ENCODE results near the gene RUFY2.
A peak's percentile ranks its signal among the peaks of the same experiment; 100 is the strongest.
"Not testable (repeated sequence)": the region's sequence is repeated elsewhere in the genome, so short reads cannot be mapped to it uniquely, and the experiment has no call there.

Gene RUFY2

DNA sequence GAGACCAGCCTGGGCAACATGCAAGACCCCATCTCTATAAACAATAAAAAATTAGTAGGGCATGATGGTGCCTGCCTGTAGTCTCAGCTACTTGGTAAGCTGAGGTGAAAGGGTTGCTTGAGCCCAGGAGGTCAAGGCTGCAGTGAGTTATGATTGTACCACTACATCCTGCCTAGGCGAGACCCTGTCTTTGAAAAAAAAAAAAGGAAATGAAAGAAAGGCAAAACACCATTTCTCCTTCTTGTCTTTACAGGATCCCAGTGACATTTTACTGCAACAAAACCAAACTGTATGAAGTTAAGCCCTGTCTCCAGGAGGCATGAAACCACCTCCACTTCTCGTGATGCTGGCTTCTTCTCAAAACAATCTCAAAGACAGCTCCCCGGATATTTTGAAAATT is 44.5 kb downstream of the RUFY2 start:
- FAIRE-seq, result no peak

DNA sequence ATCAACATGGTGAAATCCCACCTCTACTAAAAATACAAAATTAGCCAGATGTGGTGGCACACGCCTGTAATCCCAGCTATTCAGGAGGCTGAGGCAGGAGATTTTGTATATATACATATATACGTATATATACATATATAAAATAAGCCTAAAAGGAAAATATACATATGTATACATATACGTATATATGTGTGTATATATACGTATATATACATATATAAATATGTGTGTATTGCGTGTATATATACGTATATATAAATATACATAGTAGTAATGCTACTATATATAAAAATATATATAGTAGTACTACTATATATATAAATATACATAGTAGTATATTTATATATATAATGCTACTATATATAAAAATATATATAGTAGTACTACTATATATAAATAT is 47.9 kb downstream of the RUFY2 start:
- FAIRE-seq, result no peak

DNA sequence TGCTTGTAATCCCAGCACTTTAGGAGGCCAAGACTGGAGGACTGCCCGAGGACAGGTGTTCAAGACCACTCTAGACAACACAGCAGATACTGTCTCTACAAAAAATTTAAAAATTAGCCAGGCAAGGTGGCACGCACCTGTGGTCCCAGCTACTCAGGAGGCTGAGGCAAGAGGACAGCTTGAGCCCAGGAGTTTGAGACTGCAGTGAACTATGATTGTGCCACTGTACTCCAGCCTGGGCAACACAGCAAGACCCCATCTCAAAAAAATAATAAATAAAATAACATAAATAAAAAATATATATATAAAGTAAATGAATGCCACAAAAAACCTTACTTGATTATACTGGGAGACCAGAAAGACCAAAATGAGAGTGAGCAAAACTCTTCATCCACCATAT is 53.5 kb downstream of the RUFY2 start:
- no peak for FAIRE-seq

DNA sequence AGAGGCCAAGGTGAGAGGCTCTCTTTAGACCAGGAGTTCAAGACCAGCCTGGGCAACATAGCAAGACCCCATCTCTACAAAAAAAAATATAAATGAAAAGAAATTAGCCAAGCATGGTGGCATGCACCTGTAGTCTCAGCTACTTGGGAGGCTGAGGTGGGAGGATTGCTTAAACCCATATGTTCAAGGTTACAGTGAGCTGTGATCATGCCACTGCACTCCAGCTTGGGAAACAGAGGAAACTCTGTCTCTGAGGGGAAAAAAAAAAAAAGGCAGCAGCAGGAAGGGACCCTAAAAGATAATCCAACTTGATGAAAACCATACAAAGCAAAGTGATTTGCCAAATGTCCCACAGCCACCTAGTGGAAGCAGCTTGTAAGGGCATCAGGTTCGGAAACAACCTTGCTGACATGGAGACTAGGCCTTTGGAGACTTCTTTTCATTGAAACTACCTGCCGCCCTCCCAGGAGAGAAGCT is 58.8 kb downstream of the RUFY2 start:
- no peak for FAIRE-seq

DNA sequence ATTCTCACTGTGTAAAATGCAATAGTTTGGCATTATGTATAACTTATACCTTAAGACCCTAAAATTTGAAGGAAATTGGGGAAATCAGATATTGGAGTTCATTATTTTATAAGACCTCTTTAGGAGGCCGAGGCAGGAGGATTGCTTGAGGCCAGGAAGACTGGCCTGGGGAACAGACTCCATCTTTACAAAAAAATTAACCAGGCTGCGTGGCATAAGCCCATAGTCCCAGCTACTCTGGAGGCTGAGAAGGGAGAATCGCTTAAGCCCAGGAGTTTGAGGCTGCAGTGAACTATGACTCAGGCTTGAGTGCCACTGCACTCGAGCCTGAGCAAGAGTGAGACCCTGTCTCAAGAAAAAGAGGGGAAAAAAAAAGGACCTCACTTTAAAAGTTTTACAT is 60.3 kb downstream of the RUFY2 start:
- FAIRE-seq, result no peak

DNA sequence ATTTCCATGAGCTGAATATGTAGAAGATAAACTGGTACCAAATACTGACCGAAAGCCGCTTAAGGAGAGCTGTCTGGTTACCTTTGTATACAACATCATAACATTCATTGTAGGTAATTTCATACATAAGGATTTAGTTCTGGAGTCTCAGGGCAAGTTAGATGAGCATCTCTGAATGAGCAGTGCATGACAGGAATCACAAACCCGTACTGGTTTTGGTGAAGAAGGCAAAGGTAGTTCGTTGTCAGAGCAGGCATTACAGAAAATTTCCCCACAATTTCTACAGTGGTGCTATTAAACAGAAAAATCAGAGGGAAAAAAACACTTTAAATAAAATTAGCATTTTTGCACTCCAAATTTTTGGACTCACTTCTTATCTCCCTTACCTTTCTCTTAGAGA is 61.5 kb downstream of the RUFY2 start:
- FAIRE-seq, result no peak

DNA sequence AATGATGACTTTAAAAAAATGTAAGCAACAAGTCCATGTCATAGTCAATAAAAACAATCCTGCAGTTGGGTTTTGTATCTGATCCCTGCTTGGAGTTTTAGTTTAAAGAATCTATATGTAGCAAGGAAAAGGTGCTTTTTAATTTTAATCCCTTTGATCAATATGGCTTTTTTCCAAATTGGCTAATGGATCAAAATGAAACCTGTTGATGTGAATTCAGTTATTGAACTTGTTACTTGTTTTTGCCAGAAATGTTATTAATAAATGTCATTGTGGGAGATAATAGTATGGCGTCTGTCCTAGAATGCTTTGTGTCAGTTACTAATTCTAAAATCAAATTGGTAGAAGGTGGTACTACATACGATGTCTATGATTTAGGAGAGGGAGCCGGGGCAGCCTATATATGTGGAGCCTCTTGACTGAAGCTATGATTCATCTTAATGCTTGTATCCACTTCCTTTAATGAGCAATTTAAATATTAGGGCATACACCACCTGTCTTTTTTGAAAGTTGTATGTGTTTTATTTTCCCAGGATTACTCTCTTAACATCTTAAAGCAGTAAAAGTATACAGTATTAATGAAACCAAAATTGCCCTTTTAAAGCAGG is 64.1 kb downstream of the RUFY2 start:
- FAIRE-seq, result no peak

DNA sequence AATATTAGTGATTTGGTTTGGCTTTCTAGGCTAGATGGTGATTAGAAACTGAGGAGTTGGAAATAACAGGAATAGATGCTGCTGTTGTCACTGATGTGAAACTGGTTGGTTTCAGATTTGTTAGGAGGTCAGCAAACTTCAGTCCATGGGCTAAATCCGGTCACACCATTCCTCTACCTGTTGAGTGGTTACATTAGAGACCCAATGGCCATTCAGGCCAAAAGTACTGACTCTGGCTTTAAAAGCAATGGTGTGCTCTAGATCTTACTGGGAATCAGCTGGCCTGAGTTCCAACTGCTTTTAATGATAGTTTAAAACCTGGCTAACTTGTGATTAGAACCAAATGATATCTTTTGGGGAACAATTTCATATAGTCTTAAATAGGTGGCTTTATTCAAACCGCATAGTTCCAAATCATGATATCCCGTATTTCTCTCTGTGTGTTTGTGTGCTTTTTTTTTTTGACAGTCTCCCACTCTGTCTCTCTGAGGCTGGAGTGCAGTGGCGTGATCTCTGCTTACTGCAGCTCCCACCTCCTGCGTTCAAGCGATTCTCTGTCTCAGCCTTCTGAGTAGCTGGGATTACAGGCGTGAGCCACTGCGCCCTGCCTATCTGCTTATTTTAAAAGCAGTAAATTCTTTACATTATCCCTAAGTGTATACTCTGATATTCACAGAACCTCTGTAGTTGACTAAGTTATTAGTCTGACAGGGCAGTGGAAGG is 66.6 kb downstream of the RUFY2 start:
- no peak for FAIRE-seq

DNA sequence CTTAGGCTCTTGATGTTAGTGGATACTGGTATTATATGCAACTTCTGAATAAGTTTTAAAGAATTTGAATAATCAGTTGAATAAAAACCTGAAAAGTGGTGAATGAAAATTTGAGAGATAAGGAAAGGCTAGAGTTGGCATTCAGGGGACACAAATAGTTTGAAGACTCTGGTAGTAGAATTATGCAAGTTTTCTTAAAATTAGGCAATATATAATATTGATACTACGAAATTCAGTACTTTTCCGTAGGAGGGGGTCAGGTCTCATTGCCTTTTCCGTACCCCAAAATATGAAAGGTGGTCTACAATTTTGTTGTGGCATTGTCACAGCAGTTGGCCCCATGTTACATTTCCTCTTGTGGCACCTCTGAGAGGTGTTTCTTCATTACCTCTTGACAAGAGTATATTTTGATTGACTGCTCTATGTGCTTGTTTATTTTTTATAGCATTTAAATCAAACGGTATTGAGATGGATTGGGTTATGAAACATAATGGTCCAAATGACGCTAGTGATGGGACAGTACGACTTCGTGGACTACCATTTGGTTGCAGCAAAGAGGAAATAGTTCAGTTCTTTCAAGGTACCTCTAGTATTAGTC is 70.2 kb downstream of the RUFY2 start:
- FAIRE-seq, result peak; percentile 5

DNA sequence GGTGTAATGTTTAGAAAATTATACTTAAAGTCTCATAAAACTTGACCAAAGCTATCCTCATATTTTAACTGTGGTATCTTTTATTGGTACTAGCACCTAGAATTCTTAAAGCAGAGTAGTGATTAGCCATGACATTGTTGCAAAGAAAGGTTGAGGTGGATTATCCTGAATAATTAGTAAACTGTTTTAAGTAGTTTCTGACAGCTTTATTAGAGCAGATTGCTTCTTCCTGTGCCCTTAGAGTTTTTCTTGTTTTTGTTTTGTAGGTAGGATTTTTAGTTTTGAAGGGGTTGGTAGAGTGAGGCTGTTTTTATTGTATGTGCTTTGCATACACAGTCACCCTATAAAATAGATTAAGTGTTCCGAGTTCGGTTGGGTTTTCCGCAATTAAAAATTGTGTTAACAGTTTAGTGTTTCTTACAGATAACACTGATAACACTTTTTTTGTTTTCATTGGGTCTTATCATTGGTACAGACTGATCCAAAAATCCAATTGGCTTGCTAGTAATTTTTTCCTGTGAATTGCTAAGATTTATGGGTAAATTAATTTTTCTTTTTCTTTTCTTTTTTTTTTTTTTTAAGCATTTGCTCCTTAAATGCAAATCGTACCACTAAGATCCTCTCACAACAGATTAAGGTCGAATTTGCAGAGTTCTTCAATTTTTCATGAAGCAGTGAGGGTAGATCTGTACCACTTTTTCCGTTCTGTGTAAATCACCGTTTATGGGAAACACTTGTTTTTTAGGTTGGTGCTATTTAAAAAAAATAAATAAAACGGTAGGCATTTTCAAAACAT is 72.2 kb downstream of the RUFY2 start:
- FAIRE-seq, result no peak

DNA sequence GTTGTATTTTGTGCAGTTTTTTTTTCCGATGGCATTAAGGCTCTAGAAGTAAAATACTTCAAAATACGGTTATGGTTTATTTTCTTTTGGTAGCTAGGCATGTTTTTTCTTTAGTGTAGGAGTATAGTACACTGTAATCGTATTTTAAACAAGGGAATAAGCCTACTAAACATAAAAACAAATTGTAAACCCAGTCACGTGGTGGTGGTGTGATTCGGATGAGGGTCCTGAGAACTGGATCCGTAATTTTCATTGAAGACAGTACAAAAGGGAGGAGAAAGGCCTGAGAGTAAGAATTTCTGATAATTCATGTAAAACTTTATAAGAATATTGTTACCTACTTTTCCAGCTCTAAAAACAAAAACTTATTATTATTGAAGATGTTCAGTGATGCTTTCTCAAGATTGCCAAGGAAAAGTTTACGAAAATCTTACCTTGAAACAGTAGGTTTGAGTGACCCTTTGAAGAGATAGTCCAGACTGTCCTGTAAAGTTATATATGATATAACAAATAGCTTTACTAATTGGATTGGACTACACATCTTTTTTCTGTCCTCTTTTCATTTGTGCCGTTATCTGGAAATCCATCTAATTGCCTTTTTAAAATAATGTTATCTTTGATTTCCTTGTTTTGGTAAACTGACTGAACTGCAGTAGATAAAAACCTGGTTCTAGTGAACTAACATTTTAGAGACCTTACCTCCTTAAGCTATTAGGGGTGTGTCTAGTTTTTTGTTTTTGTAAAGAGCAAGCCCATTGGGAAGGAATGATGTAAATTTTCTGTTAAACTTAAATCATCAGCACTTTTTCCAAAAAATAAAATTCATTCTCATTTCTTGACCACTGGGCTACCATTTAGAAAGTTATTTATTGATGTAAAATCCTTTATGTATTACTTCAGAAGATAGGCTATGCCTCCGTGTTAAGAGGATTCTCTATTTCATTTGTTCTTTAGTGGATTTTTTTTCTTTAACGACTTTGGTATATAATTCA is 73.3 kb downstream of the RUFY2 start:
- no peak for FAIRE-seq

DNA sequence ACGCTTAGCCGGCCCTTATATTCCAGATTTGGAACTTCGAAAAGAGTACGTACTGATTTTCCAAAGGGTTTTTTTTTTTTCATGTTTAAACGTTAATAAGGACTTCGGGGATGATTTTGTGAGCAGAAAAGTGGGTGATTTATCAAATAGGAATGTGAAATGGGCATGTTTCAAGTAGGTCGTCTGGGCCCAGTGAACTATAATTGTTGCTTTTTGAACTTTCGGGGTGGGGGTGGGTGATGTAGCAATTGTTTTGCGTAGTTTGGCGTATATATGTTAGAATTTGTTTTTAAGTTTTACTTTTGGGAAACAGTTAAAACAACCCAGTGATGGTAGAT is 74.0 kb downstream of the RUFY2 start:
- no peak for FAIRE-seq

DNA sequence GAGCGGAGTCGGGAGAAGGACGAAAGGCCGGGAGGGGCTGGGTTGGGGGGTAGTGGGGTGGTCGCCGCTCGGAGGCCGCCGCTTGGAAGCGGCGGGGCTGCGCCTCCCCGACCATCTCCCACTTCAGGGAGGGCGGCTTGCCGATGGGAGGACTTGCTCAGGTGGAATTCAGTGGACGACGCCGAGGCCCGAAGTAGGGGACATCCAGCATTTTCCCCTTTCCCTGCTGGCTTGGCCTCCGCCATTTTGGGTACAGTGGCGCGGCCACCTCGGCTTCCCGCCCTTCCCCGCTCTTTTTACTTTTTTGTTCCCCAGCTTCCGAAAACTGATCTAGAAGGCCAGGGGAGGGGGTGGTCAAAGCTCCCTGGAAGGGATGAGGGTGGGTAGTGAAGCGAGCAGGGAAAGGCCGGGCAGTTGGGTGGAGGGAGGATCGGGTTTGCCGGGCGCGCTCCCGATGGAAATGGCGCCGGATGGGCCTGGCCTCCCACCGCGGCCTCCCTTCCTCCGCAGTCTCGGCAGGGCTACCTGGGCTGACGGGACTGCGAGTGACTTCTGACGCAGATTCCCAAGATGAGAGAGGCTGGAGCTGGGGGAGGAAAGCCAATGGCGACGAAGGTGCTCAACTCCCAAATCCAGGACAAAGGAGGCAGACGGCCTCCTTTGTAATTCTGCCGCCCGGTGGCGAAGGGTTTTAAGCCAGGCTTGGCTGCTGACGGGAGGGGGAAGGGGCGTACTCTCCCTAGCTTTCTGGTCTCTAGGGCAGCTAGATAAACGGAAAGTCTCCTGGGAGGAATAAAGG is 74.6 kb downstream of the RUFY2 start, which contains the start of gene PBLD:
TSS of gene PBLD (minus strand) at position 670 of the 799 bp plus-strand sequence. CDS start 26,084 bp downstream, outside the sequence.
- FAIRE-seq, result no peak

DNA sequence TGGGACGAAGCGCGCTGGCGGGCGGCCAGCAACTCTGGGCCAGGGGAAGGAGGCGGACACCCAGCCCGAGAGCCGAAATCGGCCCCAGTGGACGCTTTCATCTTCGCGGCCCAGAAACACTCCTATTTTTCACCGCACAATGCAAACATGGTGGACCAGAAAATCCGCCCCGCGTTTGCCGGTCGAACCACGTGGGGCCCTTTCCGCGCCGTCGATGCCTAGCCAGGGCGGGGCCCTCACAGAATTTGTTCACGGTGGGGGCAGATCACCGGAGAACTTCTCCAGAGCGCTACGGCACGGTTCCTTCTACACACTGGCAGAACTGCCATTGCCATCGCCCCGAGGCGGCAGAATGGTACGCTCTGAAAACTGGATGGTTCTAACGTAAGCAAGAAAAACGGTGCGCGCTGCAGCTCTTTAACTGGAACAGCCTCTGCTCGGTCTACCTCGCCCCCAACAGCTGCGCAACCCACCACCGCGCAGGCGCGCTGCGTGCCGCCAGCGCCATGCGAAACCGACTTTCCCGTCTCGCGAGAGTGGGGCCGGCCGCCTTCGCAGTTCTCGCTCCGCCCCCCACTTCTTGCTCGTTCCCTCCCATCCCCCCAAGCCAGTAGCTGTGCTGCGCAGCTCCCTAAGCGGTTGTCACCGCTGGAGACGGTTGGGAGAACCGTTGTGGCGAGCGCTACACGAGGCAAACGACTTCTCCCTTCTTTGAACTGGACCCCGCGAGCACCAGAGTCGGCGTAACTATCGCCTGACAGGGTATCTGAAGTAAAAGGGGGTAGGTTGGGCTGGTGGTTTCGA is 75.4 kb downstream of the RUFY2 start, which contains the start of gene HNRNPH3:
TSS of gene HNRNPH3 (plus strand) at position 610 of the 804 bp plus-strand sequence. CDS start 5,158 bp downstream, outside the sequence.
- no peak for FAIRE-seq

DNA sequence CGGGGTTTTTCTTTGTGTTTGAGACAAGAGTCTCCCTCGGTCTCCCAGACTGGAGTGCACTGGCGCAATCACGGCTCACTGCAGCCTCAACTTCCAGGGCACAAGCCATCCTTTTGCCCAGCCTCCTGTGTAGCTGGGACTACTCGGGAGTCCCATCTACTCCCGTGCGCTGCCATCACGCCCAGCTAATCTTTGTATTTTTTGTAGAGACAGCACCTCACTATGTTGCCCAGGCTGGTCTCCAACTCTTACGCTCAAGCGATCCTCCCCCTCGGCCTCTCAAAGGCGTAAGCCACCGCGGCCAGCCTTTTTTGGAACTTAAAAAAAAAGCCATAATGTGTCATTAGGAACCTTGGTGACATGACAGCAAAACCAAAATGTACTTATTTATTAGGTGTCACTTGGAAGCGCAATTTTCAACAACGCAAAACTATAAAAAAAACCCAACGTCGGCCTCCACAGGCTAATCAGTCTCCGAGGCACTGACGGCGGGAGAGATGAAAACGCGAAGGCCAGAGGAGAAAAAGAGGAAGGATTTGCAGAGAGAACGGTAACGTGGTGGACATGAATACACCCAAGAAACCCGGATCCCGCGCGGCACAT is 76.1 kb downstream of the RUFY2 start:
- no peak for FAIRE-seq

DNA sequence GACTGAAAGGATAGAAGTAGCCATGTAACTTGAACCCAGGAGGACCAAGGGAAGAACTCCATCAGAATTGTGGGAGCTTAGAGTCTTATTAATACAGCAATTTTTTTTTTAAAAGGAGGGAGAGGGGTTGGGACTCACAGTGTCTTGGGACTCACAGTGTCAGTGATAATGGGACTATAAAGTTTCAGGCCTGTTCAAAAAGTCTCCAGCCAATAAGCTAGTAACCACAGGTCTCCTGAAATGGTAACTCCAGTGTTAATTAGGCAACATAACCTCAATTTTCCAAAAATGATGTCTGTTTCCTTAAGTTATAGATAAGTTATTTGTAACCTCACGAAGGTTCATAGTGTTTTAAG is 77.6 kb downstream of the RUFY2 start:
- no peak for FAIRE-seq

DNA sequence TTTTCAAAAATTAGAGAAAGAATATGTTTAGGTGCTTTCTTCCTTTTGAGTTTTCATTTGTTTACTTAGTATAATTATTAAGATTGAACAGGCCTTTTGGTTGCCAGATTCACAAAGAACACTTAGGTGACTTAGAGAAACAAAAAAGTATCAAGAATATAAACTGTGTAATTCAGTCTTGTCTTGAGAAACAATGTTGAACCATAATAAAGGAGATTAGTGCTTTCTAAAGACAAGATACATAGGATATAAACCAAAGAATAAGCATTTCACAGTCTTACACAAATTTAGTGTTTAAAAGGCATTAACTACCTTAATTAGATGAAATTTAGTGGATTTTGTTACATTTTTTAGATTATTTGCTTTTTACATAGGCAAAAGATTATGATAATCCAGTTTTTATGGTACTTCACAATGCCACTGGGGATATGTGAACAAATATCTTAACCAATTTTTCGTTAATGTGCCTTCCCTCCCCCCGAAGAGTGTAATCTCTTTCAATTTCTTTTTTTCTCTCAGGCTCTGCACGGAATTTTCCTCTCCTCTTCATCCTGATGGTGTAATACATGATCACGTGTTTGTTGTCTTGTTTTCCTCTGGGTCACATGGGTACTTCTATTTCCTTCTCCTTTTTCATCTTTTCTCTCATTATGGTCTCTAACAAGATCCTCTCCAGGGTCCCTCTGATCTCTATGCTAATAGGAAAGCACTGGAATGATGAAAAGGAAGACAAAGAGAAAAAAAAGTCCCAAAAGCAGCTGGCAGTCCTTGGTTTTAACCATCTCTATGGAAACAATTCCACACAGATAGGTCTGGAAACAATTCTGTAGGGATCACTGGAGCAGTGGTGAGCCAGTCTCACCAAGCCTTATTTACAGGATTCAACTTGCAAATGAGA is 78.9 kb downstream of the RUFY2 start:
- FAIRE-seq, result peak; percentile 93

DNA sequence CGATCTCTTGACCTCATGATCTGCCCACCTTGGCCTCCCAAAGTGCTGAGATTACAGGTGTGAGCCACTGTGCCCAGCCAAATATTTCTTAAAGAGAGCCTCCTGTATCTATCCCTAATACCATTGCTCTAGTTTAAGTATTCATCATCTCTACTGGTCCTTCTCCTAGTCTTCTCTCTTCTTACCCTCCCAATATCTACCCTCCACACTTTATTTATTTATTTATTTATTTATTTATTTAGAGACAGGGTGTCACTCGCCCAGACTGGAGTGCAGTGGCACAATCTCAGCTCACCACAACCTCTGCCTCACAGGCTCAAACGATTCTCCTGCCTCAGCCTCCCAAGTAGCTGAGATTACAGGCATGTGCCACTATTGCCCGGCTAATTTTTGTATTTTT is 82.7 kb downstream of the RUFY2 start:
- not testable (repeated sequence) for FAIRE-seq
